ENCODE measurements around the gene DSP.

GRCh38 chr6:7559651-7560385 lies 18.3 kb downstream of the DSP start:
- TF ChIP-seq POLR2AphosphoS5 (IDR thresholded peaks at IDR 0.05) (no peak), POLR2A (IDR thresholded peaks at IDR 0.05) (no peak)
- TF ChIP-seq, protein P1, sequence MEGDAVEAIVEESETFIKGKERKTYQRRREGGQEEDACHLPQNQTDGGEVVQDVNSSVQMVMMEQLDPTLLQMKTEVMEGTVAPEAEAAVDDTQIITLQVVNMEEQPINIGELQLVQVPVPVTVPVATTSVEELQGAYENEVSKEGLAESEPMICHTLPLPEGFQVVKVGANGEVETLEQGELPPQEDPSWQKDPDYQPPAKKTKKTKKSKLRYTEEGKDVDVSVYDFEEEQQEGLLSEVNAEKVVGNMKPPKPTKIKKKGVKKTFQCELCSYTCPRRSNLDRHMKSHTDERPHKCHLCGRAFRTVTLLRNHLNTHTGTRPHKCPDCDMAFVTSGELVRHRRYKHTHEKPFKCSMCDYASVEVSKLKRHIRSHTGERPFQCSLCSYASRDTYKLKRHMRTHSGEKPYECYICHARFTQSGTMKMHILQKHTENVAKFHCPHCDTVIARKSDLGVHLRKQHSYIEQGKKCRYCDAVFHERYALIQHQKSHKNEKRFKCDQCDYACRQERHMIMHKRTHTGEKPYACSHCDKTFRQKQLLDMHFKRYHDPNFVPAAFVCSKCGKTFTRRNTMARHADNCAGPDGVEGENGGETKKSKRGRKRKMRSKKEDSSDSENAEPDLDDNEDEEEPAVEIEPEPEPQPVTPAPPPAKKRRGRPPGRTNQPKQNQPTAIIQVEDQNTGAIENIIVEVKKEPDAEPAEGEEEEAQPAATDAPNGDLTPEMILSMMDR (IDR thresholded peaks at IDR 0.05): no peak

All from stomach (tissue), 4 donors.